K562 (cell line): Measurements from ENCODE around the gene SLC22A16. TPM values are rescaled to one million over a fixed set of nuclear protein-coding genes. Genes with fewer than 3 reads are reported as not detected.

Source experiments
- ATAC-seq: fragments of 200-7000 bp; cut with Tn5 transposase; 3 replicates; pipeline ENCODE4 v1.9.1; 2020; ENCODE audit warnings: moderate library complexity
- BruUV-seq: library from RNA; stranded (reverse); fragments of 400-500 nt; replicated peaks from 2 replicates; lab custom pipeline; 2021; lab: Mats Ljungman, UMichigan
- CTCF ChIA-PET: fragments of 300-600 bp; formaldehyde crosslinking; extraction: SDS; loops from one replicate; lab custom pipeline; 2021; ENCODE audit warnings: low intra/inter-chr PET ratio; lab: Yijun Ruan, JAX
- POLR2A ChIA-PET: fragments of 300-600, 350-650 bp; sonication (Branson Sonifier 250); formaldehyde crosslinking; extraction: SDS; loops from one replicate; lab custom pipeline; 2021; ENCODE audit warnings: antibody characterized with exemption, inconsistent platforms; lab: Yijun Ruan, JAX
- DNase-seq, 4 experiments: peaks; one replicate each; pipeline versions ENCODE4 v3.0.0 to v3.0.0-alpha.2; 2011 to 2018; ENCODE audit warnings: low spot score in 3 of 4, mixed read lengths in 3 of 4; ENCODE audit errors: extremely low read depth in 1 of 4
- FAIRE-seq: peaks from 2 replicates; lab custom pipeline; 2011; peaks lifted over from hg19 to GRCh38; lab: Jason Lieb, UNC
- H2AFZ ChIP-seq: 2 replicates; pipeline ENCODE4 v1.6.0; 2011; ENCODE audit warnings: low read depth, low read length, control low read depth, inconsistent platforms
- H3K27ac ChIP-seq: fragments of 200-600 bp; 3 replicates; pipeline ENCODE4 v1.8.0; 2011; ENCODE audit warnings: low read depth, mild to moderate bottlenecking, control low read depth, inconsistent platforms, low read length, moderate library complexity, mixed read lengths; ENCODE audit errors: extremely low read depth
- H3K27me3 ChIP-seq, 2 experiments: fragments of 300-600 bp in 1 of 2; 2 replicates in 1 of 2; 3 replicates in 1 of 2; pipeline versions ENCODE4 v1.6.0 to v1.8.0; 2011; ENCODE audit warnings: inconsistent platforms in 2 of 2, low read length in 2 of 2, mild to moderate bottlenecking in 1 of 2, mixed read lengths in 1 of 2, moderate library complexity in 1 of 2; ENCODE audit not compliant: control insufficient read depth in 2 of 2, insufficient read depth in 2 of 2
- H3K36me3 ChIP-seq: fragments of 300-600 bp; 3 replicates; pipeline ENCODE4 v1.8.0; 2011; ENCODE audit warnings: mild to moderate bottlenecking, low read length, inconsistent platforms; ENCODE audit not compliant: control insufficient read depth, insufficient read depth
- H3K4me1 ChIP-seq, 2 experiments: fragments of 200-600 bp in 1 of 2; replicated peaks in 1 of 2; 2 replicates in 1 of 2; 3 replicates in 1 of 2; pipeline versions ENCODE4 v1.5.1 to v1.8.0; 2011; ENCODE audit warnings: inconsistent platforms in 2 of 2, low read length in 2 of 2, mild to moderate bottlenecking in 1 of 2, mixed read lengths in 1 of 2, moderate library complexity in 1 of 2; ENCODE audit not compliant: control insufficient read depth in 2 of 2, insufficient read depth in 2 of 2
- H3K4me2 ChIP-seq: 2 replicates; pipeline ENCODE4 v1.6.1; 2011; ENCODE audit warnings: low read length, control low read depth, inconsistent platforms, mixed read lengths; ENCODE audit not compliant: insufficient read depth
- H3K4me3 ChIP-seq: fragments of 200-600 bp; sonication (generic), shearing (Covaris generic); 2 replicates; pipeline ENCODE4 v1.5.1; 2016; ENCODE audit warnings: control low read depth, inconsistent platforms
- H3K79me2 ChIP-seq: fragments of 200-600 bp; 3 replicates; pipeline ENCODE4 v1.8.0; 2011; ENCODE audit warnings: low read length, inconsistent platforms; ENCODE audit not compliant: control insufficient read depth, insufficient read depth
- H3K9ac ChIP-seq, 2 experiments: 2 replicates each; pipeline versions ENCODE4 v1.6.0 to v1.6.1; 2011; ENCODE audit warnings: low read depth in 2 of 2, low read length in 2 of 2, control low read depth in 1 of 2, inconsistent platforms in 1 of 2, mild to moderate bottlenecking in 1 of 2, mixed read lengths in 1 of 2; ENCODE audit not compliant: insufficient read depth in 1 of 2
- H3K9me1 ChIP-seq: one replicate; pipeline ENCODE4 v1.6.0; 2011; ENCODE audit warnings: inconsistent platforms, mild to moderate bottlenecking, low read length, moderate library complexity; ENCODE audit not compliant: control insufficient read depth, insufficient read depth
- H3K9me3 ChIP-seq: replicated peaks from 2 replicates; pipeline ENCODE4 v1.5.1; 2011; ENCODE audit warnings: low read depth, low read length, inconsistent platforms; ENCODE audit not compliant: control insufficient read depth, insufficient read depth
- H4K20me1 ChIP-seq: replicated peaks from 2 replicates; pipeline ENCODE4 v1.6.1; 2011; ENCODE audit warnings: low read length, inconsistent platforms, mixed read lengths; ENCODE audit not compliant: control insufficient read depth, insufficient read depth
- ELF4 ChIP-seq: fragments of 450-650 bp; formaldehyde crosslinking; IDR thresholded peaks from 2 replicates; pipeline ENCODE4 v1.4.0; 2022; ENCODE audit warnings: missing genetic modification characterization
- FOXA3 ChIP-seq, 2 experiments: fragments of 450-650 bp in 1 of 2; sonication (generic) in 1 of 2; formaldehyde crosslinking; IDR thresholded peaks in 1 of 2; conservative IDR thresholded peaks in 1 of 2; 2 replicates each; pipeline versions ENCODE4 v1.4.0 to v1.8.0; 2020 to 2022; ENCODE audit warnings: mild to moderate bottlenecking in 2 of 2, missing genetic modification reagents in 1 of 2
- IRF2 ChIP-seq: sonication (generic); formaldehyde crosslinking; IDR thresholded peaks from 2 replicates; pipeline ENCODE4 v1.8.1; 2022; ENCODE audit warnings: mild to moderate bottlenecking, missing genetic modification reagents
- NCOR1 ChIP-seq: fragments of 450-650 bp; IDR thresholded peaks from 2 replicates; pipeline ENCODE4 v1.6.1; 2016; ENCODE audit warnings: mild to moderate bottlenecking, moderate library complexity
- ZNF79 ChIP-seq: fragments of 250-450 bp; sonication (Bioruptor Pico); IDR thresholded peaks from 2 replicates; pipeline ENCODE4 v1.4.0; 2020; ENCODE audit warnings: low read depth, mild to moderate bottlenecking, moderate library complexity
- WGBS: fragments of 100-300 bp; shearing (Covaris generic); methylation state at CpG from one replicate; pipeline ENCODE4 v1.1.6; 2016; ENCODE audit warnings: low coverage, mixed read lengths; ENCODE audit not compliant: insufficient coverage; ENCODE audit errors: missing lambda C conversion rate; 5-methylcytosine and 5-hydroxymethylcytosine counted together
- in situ Hi-C: fragments of 300-500 bp; cut with MboI; formaldehyde crosslinking; loops from 4 replicates; pipeline ENCODE4 v1.15.0; 2018; ENCODE audit warnings: inconsistent platforms, mixed read lengths
- intact Hi-C: fragments of 100-400 bp; cut with micrococcal nuclease; formaldehyde crosslinking; loops from 2 replicates; pipeline ENCODE4 v1.14.2; 2022
- polyA plus RNA-seq, 8 experiments: library from polyadenylated mRNA; depleted of rRNA in 4 of 8; stranded (reverse) in 5 of 8; unstranded in 3 of 8; fragments of >200 nt; fragmentation: Nextera tagmentation in 2 of 8; fragmentation: Illumina TruSeq in 1 of 8; extraction: Ambion mirVana in 2 of 8; extraction: Trizol in 1 of 8; gene quantifications; 2 replicates each; pipeline versions ENCODE4 v1.2.1 to v1.2.3, GENCODE V29; 2011 to 2014; ENCODE audit warnings: inconsistent platforms in 1 of 8, missing spikeins in 1 of 8
- total RNA-seq, 7 experiments: library from RNA; depleted of rRNA in 6 of 7; stranded (reverse); fragments of >200 nt in 6 of 7; fragmentation: Illumina TruSeq in 2 of 7; extraction: Trizol in 2 of 7; gene quantifications; 2 replicates each; pipeline versions ENCODE4 v1.2.1 to v1.2.3, GENCODE V29; 2011 to 2021; ENCODE audit warnings: low replicate concordance in 1 of 7
- TF ChIP-seq, protein P1 (sequence below): fragments of 250-450 bp; sonication (Bioruptor Pico); IDR thresholded peaks from 2 replicates; pipeline ENCODE4 v1.5.1; 2021; ENCODE audit warnings: mild to moderate bottlenecking
- TF ChIP-seq, protein P2 (sequence below): sonication (generic); formaldehyde crosslinking; IDR thresholded peaks from 2 replicates; pipeline ENCODE4 v1.8.0; 2022; ENCODE audit warnings: missing genetic modification reagents, mild to moderate bottlenecking, borderline replicate concordance
- TF ChIP-seq, protein P3 (sequence below): fragments of 250-450 bp; sonication (Bioruptor Pico); IDR thresholded peaks from 2 replicates; pipeline ENCODE4 v1.4.0; 2020; ENCODE audit warnings: mild to moderate bottlenecking, moderate library complexity

SLC22A16 gene
- total and polyA plus RNA-seq, 9 of the 15 experiments (the other 6 are each of a cell fraction or from before 2014, with no cell fraction given) = not detected

DNA sequence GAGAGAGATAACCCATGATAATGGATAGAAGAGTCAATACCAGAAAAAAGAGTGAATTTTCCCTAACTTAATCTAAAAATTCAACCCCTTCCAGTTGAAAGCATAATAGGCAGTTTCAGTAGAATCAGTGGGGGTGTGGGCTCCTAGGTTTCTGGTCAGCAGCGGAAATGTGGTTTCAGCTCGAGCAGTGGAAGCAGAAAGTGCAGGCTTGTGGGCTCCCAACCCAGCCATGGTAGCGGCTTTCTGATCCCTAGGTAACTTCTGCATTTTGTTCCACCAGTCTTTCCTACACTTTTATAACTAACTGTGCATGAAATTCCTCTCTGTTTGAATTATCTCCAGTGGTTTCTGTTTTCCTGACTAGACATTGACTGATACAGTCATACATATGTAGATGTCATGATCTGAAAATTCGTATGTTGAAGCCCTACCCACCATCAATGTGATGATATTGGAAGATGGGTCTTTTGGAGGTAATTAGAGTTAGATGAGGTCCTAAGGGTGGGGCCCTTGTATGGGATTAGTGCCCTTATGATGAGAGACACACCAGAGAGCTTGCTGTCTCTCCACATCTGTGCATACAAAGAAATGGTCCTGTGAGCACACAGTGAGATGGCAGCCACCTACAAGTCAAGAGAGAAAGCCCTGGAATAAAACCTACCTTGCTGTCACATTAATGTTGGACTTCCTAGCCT lies 54.5 kb downstream of the SLC22A16 start:
- no peaks in the 10 kb centered on the region for H3K36me3 ChIP-seq
- ATAC-seq (no peak), FAIRE-seq (no peak), DNase-seq (no peak)
- H3K9me3 ChIP-seq = no peaks in the 10 kb centered on the region
- H4K20me1 ChIP-seq = no peaks in the 10 kb centered on the region
- CTCF ChIA-PET = no interaction called here
- H3K79me2 ChIP-seq = no peaks in the 10 kb centered on the region
- in situ Hi-C loops (no loop called here), intact Hi-C loops (no loop called here)
- peaks cover 6 to 12% of the 10 kb centered on the region in 2 experiments; a peak in 4 of 5 replicates for H3K27me3 ChIP-seq
- no peaks in the 10 kb centered on the region for H3K9me1 ChIP-seq
- 3% methylated on average over 4 of the region's 4 CpGs for WGBS
- no peak overlapping the region for H2AFZ ChIP-seq
- no peak overlapping the region for H3K9ac ChIP-seq
- no peak overlapping the region for H3K4me2 ChIP-seq
- POLR2A ChIA-PET = interaction anchor here (1.1 kb wide), 1 partner anchor 50 kb away, joined by 3 read pairs; no protein-coding TSS in a partner anchor
- TF ChIP-seq, protein P1, sequence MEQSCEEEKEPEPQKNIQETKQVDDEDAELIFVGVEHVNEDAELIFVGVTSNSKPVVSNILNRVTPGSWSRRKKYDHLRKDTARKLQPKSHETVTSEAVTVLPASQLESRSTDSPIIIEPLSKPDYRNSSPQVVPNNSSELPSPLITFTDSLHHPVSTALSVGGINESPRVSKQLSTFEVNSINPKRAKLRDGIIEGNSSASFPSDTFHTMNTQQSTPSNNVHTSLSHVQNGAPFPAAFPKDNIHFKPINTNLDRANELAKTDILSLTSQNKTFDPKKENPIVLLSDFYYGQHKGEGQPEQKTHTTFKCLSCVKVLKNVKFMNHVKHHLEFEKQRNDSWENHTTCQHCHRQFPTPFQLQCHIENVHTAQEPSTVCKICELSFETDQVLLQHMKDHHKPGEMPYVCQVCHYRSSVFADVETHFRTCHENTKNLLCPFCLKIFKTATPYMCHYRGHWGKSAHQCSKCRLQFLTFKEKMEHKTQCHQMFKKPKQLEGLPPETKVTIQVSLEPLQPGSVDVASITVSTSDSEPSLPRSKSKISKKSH = no peak
- TF ChIP-seq ELF4 (no peak), NCOR1 (no peak), ZNF79 (no peak), FOXA3 (CRISPR knock-in tag; conservative IDR thresholded peaks at IDR 0.05 in 1 of 2, IDR thresholded peaks at IDR 0.05 in 1 of 2) (no peak), IRF2 (CRISPR knock-in tag) (no peak)
- TF ChIP-seq, protein P2, sequence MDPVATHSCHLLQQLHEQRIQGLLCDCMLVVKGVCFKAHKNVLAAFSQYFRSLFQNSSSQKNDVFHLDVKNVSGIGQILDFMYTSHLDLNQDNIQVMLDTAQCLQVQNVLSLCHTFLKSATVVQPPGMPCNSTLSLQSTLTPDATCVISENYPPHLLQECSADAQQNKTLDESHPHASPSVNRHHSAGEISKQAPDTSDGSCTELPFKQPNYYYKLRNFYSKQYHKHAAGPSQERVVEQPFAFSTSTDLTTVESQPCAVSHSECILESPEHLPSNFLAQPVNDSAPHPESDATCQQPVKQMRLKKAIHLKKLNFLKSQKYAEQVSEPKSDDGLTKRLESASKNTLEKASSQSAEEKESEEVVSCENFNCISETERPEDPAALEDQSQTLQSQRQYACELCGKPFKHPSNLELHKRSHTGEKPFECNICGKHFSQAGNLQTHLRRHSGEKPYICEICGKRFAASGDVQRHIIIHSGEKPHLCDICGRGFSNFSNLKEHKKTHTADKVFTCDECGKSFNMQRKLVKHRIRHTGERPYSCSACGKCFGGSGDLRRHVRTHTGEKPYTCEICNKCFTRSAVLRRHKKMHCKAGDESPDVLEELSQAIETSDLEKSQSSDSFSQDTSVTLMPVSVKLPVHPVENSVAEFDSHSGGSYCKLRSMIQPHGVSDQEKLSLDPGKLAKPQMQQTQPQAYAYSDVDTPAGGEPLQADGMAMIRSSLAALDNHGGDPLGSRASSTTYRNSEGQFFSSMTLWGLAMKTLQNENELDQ (CRISPR knock-in tag) = no peak
- TF ChIP-seq, protein P3, sequence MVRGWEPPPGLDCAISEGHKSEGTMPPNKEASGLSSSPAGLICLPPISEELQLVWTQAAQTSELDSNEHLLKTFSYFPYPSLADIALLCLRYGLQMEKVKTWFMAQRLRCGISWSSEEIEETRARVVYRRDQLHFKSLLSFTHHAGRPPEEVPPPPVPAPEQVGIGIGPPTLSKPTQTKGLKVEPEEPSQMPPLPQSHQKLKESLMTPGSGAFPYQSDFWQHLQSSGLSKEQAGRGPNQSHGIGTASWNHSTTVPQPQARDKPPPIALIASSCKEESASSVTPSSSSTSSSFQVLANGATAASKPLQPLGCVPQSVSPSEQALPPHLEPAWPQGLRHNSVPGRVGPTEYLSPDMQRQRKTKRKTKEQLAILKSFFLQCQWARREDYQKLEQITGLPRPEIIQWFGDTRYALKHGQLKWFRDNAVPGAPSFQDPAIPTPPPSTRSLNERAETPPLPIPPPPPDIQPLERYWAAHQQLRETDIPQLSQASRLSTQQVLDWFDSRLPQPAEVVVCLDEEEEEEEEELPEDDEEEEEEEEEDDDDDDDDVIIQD (CRISPR knock-in tag) = no peak
- BruUV-seq = no TSS peak
- no peaks in the 10 kb centered on the region for H3K4me1 ChIP-seq
- no peak overlapping the region for H3K27ac ChIP-seq
- no peak overlapping the region for H3K4me3 ChIP-seq
